HG02642 (cell line): ENCODE results near the gene TMEM135.
"Not testable (repeated sequence)": the region's sequence is repeated elsewhere in the genome, so short reads cannot be mapped to it uniquely, and the experiment has no call there.

Source experiments
- ATAC-seq: cut with Tn5 transposase; IDR thresholded peaks from one replicate; pipeline ENCODE4 v1.9.1; 2021; ENCODE audit warnings: mild to moderate bottlenecking; ENCODE audit not compliant: unreplicated experiment, poor library complexity

The TMEM135 gene

DNA sequence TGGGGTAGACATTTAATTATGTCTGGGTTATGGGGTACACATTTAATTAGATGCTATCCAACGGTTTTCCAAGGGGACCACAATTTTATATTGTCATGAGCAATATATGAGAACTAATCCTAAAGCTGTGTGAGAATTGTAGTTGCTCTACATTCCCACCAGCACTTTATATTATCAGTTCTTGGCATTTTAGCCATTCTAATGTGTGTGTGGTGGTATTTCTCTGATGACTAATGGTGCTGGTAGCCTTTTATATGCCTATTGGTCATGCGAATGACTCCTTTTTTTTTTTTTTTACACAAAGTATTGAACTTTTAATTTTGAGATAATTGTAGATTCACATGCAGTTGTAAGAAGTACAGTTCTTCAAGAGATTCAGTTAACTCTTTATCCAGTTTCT, 26.2 kb downstream of the TMEM135 start:
- ATAC-seq = no peak

GRCh38 chr11:87072787-87073186, 35.1 kb downstream of the TMEM135 start:
- no peak for ATAC-seq

DNA sequence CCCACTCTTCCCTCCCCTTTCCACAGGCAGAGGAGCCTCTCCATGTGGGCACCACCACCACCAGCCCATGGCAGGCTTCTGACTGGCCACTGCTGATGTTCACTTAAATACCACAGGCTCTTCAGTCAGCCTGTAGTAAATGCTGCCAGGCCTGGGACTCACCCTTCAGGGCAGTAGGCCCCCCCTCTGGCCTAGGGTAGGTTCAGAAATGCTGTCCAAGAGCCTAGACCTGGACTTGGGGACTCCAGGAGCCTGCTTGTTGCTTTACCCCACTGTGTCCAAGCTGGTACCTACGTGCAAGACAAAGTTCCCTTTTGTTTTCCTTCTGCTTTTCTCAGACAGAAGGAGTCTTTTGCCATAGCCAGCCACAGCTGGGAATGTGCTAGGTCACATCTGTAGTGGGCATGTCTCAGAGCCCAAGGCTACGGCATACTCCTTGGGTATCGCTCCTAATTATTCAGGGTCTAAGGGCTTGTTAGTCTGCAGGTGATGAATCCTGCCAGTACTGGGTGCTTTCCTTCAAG, 38.6 kb downstream of the TMEM135 start:
- no peak for ATAC-seq

- ATAC-seq = no peak
These were observed 39.2 kb downstream of the TMEM135 start for GRCh38 chr11:87076874-87077429.

- peak; percentile 58 for ATAC-seq
These were observed 43.6 kb downstream of the TMEM135 start for GRCh38 chr11:87081358-87081757.

- no peak for ATAC-seq
These were observed 44.9 kb downstream of the TMEM135 start for GRCh38 chr11:87082590-87082989.

DNA sequence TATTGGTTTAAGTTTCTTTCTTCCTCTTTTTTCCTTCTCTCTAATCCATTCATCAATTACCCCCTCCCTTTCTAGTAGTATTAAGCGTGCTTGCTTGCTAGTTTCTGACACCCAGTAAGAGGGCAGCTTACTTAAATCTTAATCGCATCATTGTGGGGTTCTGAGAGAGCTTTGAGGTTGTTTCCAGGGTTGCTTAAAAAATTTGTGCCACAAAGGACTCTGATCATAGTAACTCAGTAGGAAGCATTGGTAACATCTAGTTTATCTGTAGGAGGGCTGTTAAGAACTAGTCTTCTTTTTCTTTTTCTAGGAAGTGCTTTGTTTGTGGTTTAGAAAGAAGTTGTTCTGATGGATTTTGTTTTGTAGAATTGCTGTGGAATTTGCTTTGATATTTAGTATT, 45.3 kb downstream of the TMEM135 start:
- no peak for ATAC-seq

- ATAC-seq = no peak
These were observed 54.4 kb downstream of the TMEM135 start for GRCh38 chr11:87092159-87092558.

- ATAC-seq = no peak
These were observed 54.8 kb downstream of the TMEM135 start for GRCh38 chr11:87092567-87092966.

- ATAC-seq = peak; percentile 93
These were observed 59.8 kb downstream of the TMEM135 start for GRCh38 chr11:87097582-87097981.

DNA sequence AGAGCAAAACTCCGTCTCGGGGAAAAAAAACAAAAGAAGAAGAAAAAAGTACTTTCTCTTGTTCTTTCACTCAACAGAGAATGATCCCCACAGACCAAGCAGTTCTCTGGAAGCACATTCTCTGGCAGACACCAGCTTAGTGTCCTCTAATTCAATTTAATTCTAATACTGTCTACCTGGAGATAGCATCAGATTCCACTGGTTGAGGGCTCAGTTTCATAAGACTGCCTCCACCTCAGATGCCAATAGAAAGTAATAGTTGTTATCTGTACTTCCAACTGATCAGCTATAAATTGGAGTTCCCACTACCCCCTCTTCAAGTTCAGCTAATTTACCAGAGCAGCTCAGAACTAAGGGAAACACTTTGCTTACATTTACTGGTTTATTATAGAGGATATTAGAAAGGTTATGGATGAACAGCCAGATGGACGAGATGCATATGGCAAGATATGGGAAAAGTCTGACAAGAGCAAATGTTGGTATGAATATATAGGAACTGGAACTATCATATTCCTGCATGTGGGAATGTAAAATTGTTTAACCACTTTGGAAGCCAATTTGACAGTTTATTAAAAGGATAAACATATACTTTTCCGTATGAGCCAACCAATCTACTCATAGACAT, 64.3 kb downstream of the TMEM135 start:
- ATAC-seq = no peak

GRCh38 chr11:87105826-87106225, 68.1 kb downstream of the TMEM135 start:
- ATAC-seq = not testable (repeated sequence)

GRCh38 chr11:87107379-87107778, 69.6 kb downstream of the TMEM135 start:
- not testable (repeated sequence) for ATAC-seq

DNA sequence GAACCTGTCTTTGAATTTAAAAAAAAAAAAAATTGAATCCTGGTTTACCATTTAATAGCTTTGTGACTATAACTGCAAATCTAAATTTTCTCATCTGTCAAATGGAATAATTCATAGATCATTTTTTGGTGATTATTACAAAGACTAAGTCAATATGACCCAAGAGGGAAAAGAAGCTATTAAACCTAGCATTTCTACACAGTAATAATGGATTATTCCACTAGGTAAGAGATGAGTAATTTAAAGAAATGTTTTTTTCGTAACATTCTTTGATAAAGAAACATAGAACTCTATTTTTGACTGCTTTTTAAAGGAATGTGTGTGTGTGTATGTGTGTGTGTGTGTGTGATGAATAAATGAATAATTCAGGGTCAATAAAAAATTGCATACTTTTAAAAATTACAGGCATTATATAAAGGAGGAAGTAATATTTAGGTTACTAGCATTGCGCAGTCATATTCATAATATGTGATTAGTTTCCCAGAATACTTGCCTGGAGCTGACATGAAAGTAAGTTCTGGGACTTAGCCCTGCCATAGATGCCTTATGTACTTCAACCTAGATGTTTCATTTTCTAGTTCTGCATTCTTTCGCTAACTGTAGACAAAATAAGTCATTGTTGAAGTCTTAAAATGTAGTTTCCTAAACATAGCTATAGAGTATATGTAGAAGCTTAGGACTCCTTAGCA, 72.9 kb downstream of the TMEM135 start:
- no peak for ATAC-seq

- no peak for ATAC-seq
These were observed 76.4 kb downstream of the TMEM135 start for GRCh38 chr11:87114093-87114492.

DNA sequence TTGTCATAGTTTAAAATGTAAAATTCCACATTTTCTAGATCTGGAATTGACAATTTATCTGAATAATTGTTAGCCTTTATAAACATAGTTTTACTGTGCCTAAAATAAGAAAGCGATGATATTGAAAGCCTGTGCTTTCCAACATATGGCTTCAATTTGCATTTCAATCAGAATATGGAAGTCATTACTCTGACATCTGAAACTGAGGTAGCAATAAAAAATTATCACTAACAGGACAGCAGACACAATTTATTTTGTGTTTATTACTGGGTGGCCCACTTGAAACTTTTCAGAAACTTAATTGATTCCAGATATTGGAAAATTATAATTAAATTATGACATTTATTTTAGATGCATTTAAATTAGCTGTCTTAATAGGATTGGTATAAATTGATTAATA, 78.5 kb downstream of the TMEM135 start:
- ATAC-seq = no peak

GRCh38 chr11:87120937-87121336, 83.2 kb downstream of the TMEM135 start:
- ATAC-seq = no peak

DNA sequence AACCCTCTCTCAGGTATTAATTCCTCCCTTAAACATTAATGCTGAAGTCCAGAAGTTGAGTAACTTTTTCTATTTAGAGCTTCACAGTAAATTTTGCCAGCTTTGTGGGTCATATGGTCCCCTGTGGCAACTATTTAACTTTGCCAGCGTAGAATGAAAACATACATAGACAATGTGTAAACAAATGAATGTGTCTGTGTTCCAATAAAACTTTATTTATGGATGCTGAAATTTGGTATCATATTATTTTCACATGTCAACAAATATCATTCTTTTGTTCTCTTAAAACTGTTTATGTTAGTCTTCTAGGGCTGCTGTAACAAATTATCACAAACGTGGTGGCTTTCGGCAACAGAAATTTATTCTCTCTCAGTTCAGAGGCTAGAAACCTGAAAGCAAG, 85.1 kb downstream of the TMEM135 start:
- ATAC-seq = no peak

DNA sequence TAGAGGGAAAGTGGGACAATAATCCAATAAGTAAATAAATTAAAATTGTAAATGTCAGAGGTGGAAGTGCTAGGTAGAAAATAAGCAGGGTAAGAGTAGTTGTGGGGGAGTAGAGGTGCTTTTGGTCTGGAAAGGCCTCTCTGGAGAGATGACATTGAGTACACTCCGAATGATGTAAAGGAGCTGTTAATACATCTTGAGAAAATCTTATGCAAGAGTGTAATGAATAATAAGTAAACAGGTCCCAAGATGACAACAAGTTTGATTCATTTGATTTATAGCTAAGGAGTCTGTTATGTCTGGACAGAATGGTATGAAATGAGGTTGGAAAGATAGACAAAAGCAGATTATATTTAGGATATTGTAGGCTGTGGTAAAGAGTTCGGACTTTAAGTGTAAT, 87.5 kb downstream of the TMEM135 start:
- no peak for ATAC-seq

GRCh38 chr11:87127101-87127500, 89.4 kb downstream of the TMEM135 start:
- no peak for ATAC-seq

DNA sequence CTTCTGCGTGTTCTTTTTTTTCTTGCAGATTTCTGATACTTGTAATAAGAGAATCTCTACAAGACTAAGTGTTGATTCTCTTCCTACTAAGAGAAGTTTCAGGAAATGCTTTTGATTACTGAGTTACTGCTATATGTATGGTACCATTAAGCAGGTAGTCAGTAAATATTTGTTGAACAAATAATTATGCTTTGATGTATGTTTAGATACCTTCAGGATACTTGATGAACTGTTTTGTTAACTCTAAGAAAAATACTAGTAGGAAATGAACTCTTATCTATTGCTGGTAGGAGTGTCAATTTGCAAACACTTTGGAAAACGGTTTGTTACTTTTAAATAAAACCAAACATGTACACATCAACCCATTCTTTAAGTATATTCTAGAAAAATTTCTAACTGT, 90.6 kb downstream of the TMEM135 start:
- no peak for ATAC-seq
